HG03066 (cell line): Measurements from ENCODE around the gene SPIB.

Source experiments
- ATAC-seq: cut with Tn5 transposase; IDR thresholded peaks from one replicate; pipeline ENCODE4 v1.9.1; 2021; ENCODE audit warnings: low read depth; ENCODE audit not compliant: unreplicated experiment

The SPIB gene

GRCh38 chr19:50418176-50419021 lies at the start of gene SPIB:
SPIB (plus strand) TSS chr19:50418938; CDS start chr19:50418963, 25 bp downstream.
- no peak for ATAC-seq

GRCh38 chr19:50371914-50372475 lies 46.7 kb upstream of the SPIB start:
- no peak for ATAC-seq

- ATAC-seq: peak; percentile 78
These were observed 42.3 kb upstream of the SPIB start, which contains the start of gene NR1H2 for GRCh38 chr19:50376166-50377050. NR1H2 (plus strand) TSS chr19:50376457; CDS start chr19:50377606, 1,149 bp downstream.

- no peak for ATAC-seq
These were observed 41.7 kb upstream of the SPIB start for GRCh38 chr19:50377051-50377461.

- ATAC-seq: no peak
These were observed 41.2 kb upstream of the SPIB start for GRCh38 chr19:50377517-50377916.

- no peak for ATAC-seq
These were observed 40.4 kb upstream of the SPIB start for GRCh38 chr19:50378169-50378862.

- ATAC-seq: no peak
These were observed 39.9 kb upstream of the SPIB start for GRCh38 chr19:50378863-50379236.

GRCh38 chr19:50379602-50380001 lies 39.1 kb upstream of the SPIB start:
- no peak for ATAC-seq

GRCh38 chr19:50380137-50380536 lies 38.6 kb upstream of the SPIB start:
- ATAC-seq: no peak

- no peak for ATAC-seq
These were observed 38.0 kb upstream of the SPIB start for GRCh38 chr19:50380751-50381151.

- ATAC-seq: no peak
These were observed 36.6 kb upstream of the SPIB start for GRCh38 chr19:50381881-50382729.

GRCh38 chr19:50383001-50383851 lies 35.5 kb upstream of the SPIB start:
- ATAC-seq: no peak

GRCh38 chr19:50383852-50384684 lies 34.7 kb upstream of the SPIB start, which contains the start of gene POLD1:
POLD1 (plus strand) TSS chr19:50384347; CDS start chr19:50398852, 14,505 bp downstream.
- peak; percentile 78 for ATAC-seq

GRCh38 chr19:50384685-50385535 lies 33.8 kb upstream of the SPIB start:
- no peak for ATAC-seq

GRCh38 chr19:50387176-50387867 lies 31.4 kb upstream of the SPIB start:
- no peak for ATAC-seq

- ATAC-seq: no peak
These were observed 30.9 kb upstream of the SPIB start for GRCh38 chr19:50387868-50388245.
